ENCODE data around the gene MCOLN1. TPM values are rescaled to one million over a fixed set of nuclear protein-coding genes. Genes with fewer than 3 reads are reported as not detected.

Gene MCOLN1
- total and polyA plus RNA-seq, 2 experiments from 2014 or later, result 15.5 to 55.5 TPM

- H3K9me2 ChIP-seq (replicated peaks; ENCODE audit: insufficient read depth), result no peaks in the 10 kb centered on the region
- no peak overlapping the region for H2AFZ ChIP-seq
- 94% methylated on average over 35 of the region's 35 CpGs for WGBS (ENCODE audit: low lambda C conversion rate, missing lambda C conversion rate)
- H4K20me1 ChIP-seq (ENCODE audit: insufficient read depth, poor library complexity, severe bottlenecking), result no peaks in the 10 kb centered on the region
- H3K9me3 ChIP-seq (ENCODE audit: low read depth), result no peaks in the 10 kb centered on the region
- no peak for DNase-seq (ENCODE audit: low spot score)
- no peaks in the 10 kb centered on the region for H3K27me3 ChIP-seq
- H3K36me3 ChIP-seq (replicated peaks; ENCODE audit: insufficient read depth, low read depth), result no peaks in the 10 kb centered on the region
- H3K4me3 ChIP-seq, result no peak overlapping the region
- no peak for TF ChIP-seq EZH2phosphoT487 (IDR thresholded peaks at IDR 0.05; ENCODE audit: low read depth, severe bottlenecking, unreplicated experiment)
- TF ChIP-seq EZH2 (IDR thresholded peaks at IDR 0.05; ENCODE audit: borderline replicate concordance), result no peak
- no peak for TF ChIP-seq CTCF (IDR thresholded peaks at IDR 0.05; ENCODE audit: poor library complexity)
- H3K4me2 ChIP-seq, result no peak overlapping the region
- H3K27ac ChIP-seq, result no peak overlapping the region
- H3K79me2 ChIP-seq, result no peaks in the 10 kb centered on the region
- H3K4me1 ChIP-seq (ENCODE audit: insufficient read depth), result peaks cover 9% of the 10 kb centered on the region
Measured at GRCh38 chr19:7476777-7477494, 45.5 kb upstream of the MCOLN1 start.

GRCh38 chr19:7477758-7478157 is 44.7 kb upstream of the MCOLN1 start:
- Histone ChIP-seq H3K27ac (no peak overlapping the region), H3K36me3 (replicated peaks; ENCODE audit: insufficient read depth, low read depth) (no peaks in the 10 kb centered on the region), H3K4me2 (no peak overlapping the region), H3K27me3 (no peaks in the 10 kb centered on the region), H3K4me1 (ENCODE audit: insufficient read depth) (peaks cover 9% of the 10 kb centered on the region), H3K9me3 (ENCODE audit: low read depth) (no peaks in the 10 kb centered on the region), H3K79me2 (no peaks in the 10 kb centered on the region), H2AFZ (no peak overlapping the region), H3K9me2 (replicated peaks; ENCODE audit: insufficient read depth) (no peaks in the 10 kb centered on the region), H3K4me3 (no peak overlapping the region), H4K20me1 (ENCODE audit: insufficient read depth, poor library complexity, severe bottlenecking) (no peaks in the 10 kb centered on the region)
- no peak for DNase-seq (ENCODE audit: low spot score)
- no peak for TF ChIP-seq CTCF (IDR thresholded peaks at IDR 0.05; ENCODE audit: poor library complexity)
- no peak for TF ChIP-seq EZH2 (IDR thresholded peaks at IDR 0.05; ENCODE audit: borderline replicate concordance)
- no peak for TF ChIP-seq EZH2phosphoT487 (IDR thresholded peaks at IDR 0.05; ENCODE audit: low read depth, severe bottlenecking, unreplicated experiment)
- WGBS (ENCODE audit: low lambda C conversion rate, missing lambda C conversion rate), result 94% methylated on average over 10 of the region's 10 CpGs

- Histone ChIP-seq H3K4me2 (no peak overlapping the region), H3K4me3 (no peak overlapping the region), H3K9me2 (replicated peaks; ENCODE audit: insufficient read depth) (no peaks in the 10 kb centered on the region), H3K36me3 (replicated peaks; ENCODE audit: insufficient read depth, low read depth) (no peaks in the 10 kb centered on the region), H3K9me3 (ENCODE audit: low read depth) (no peaks in the 10 kb centered on the region), H3K79me2 (no peaks in the 10 kb centered on the region), H3K4me1 (ENCODE audit: insufficient read depth) (peaks cover 9% of the 10 kb centered on the region), H2AFZ (no peak overlapping the region), H3K27ac (no peak overlapping the region), H3K27me3 (no peaks in the 10 kb centered on the region), H4K20me1 (ENCODE audit: insufficient read depth, poor library complexity, severe bottlenecking) (no peaks in the 10 kb centered on the region)
- TF ChIP-seq CTCF (IDR thresholded peaks at IDR 0.05; ENCODE audit: poor library complexity), result no peak
- no peak for TF ChIP-seq EZH2phosphoT487 (IDR thresholded peaks at IDR 0.05; ENCODE audit: low read depth, severe bottlenecking, unreplicated experiment)
- no peak for TF ChIP-seq EZH2 (IDR thresholded peaks at IDR 0.05; ENCODE audit: borderline replicate concordance)
- DNase-seq (ENCODE audit: low spot score), result no peak
- WGBS (ENCODE audit: low lambda C conversion rate, missing lambda C conversion rate), result 88% methylated on average over 26 of the region's 26 CpGs
Measured at GRCh38 chr19:7478173-7478842, 44.1 kb upstream of the MCOLN1 start.

Measured in hepatocyte (in vitro differentiated cells).